ENCODE results near the gene PIP5K1A. TPM values are rescaled to one million over a fixed set of nuclear protein-coding genes. Genes with fewer than 3 reads are reported as not detected.
"Not testable (repeated sequence)": the region's sequence is repeated elsewhere in the genome, so short reads cannot be mapped to it uniquely, and the experiment has no call there.

The PIP5K1A gene
- polyA plus RNA-seq, 6 donors from 2014 or later: 17.0 to 22.9 (median 19.7) TPM

- DNase-seq (no peak), ATAC-seq (ENCODE audit: low read depth in 2 of 2) (no peak)
- no peak overlapping the region for H3K4me3 Mint-ChIP-seq
- no peaks in the 10 kb centered on the region for H3K27me3 Mint-ChIP-seq
- peaks cover 18 to 46% of the 10 kb centered on the region in 2 donors for H3K36me3 Mint-ChIP-seq
- H3K27ac Mint-ChIP-seq: peak overlapping the region in 2 of 6 donors; percentile 39 to 59
- peaks cover 0 to 3% (median 0%) of the 10 kb centered on the region in 3 donors for H3K4me1 Mint-ChIP-seq
- H3K9me3 Mint-ChIP-seq: peaks cover 0 to 1% (median 0%) of the 10 kb centered on the region in 7 donors
Observed at GRCh38 chr1:151243683-151244216, 45.4 kb downstream of the PIP5K1A start.

DNA sequence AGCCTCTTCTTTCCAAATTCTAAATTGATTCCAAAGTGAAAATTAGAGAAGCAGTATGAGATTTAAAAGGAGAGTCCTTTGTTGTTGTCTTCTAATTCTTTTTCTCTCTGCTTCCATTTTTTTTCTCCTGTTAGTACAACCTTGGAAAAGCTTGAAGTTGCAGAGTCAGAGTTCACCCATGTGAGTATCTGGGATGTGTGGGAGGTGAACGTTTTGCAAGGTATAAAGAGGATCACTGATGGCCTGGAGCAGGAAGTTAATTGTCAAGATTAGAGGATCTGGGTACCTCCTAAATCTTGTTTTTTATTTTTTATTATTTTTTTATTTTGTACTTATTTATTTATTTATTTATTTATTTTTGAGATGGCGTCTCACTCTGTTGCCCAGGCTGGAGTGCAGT lies 48.4 kb downstream of the PIP5K1A start:
- no peaks in the 10 kb centered on the region for H3K27me3 Mint-ChIP-seq
- no peak overlapping the region for H3K4me3 Mint-ChIP-seq
- H3K36me3 Mint-ChIP-seq: peaks cover 18 to 37% of the 10 kb centered on the region in 2 donors
- H3K9me3 Mint-ChIP-seq: peaks cover 0 to 1% (median 0%) of the 10 kb centered on the region in 7 donors
- no peak for ATAC-seq (ENCODE audit: low read depth in 2 of 2)
- peaks cover 0 to 8% (median 0%) of the 10 kb centered on the region in 3 donors for H3K4me1 Mint-ChIP-seq
- no peak for DNase-seq
- peak overlapping the region in 2 of 6 donors; percentile 44 to 71 for H3K27ac Mint-ChIP-seq

GRCh38 chr1:151251656-151252470 lies 53.5 kb downstream of the PIP5K1A start:
- Mint-ChIP-seq H3K36me3 (peaks cover 0 to 10% of the 10 kb centered on the region in 2 donors), H3K9me3 (peaks cover 0 to 1% (median 0%) of the 10 kb centered on the region in 7 donors), H3K4me1 (peaks cover 15 to 29% (median 22%) of the 10 kb centered on the region in 3 donors), H3K27ac (peak overlapping the region in 3 of 6 donors; percentile 9 to 86 (median 57)), H3K4me3 (peak overlapping the region in 1 of 8 donors; percentile 73), H3K27me3 (no peaks in the 10 kb centered on the region)
- DNase-seq: peak; percentile 59
- peak; percentile 49 to 60 for ATAC-seq (ENCODE audit: low read depth in 2 of 2)

GRCh38 chr1:151254217-151255213 lies 56.2 kb downstream of the PIP5K1A start, which contains the start of gene PSMD4:
TSS of gene PSMD4 (plus strand) at chr1:151254734. CDS start at chr1:151254783, 49 bp downstream.
- H3K4me3 Mint-ChIP-seq: peak within 1 kb of the TSS; percentile 87 to 99 (median 96)
- H3K27me3 Mint-ChIP-seq: no peaks in the 10 kb centered on the region
- ATAC-seq (ENCODE audit: low read depth in 2 of 2) (peak; percentile 95), DNase-seq (peak; percentile 91)
- H3K9me3 Mint-ChIP-seq: no peaks in the 10 kb centered on the region
- H3K27ac Mint-ChIP-seq: peak within 1 kb of the TSS; percentile 88 to 98 (median 98)
- no peaks in the 10 kb centered on the region for H3K36me3 Mint-ChIP-seq
- H3K4me1 Mint-ChIP-seq: peaks cover 24 to 44% (median 39%) of the 10 kb centered on the region in 3 donors

DNA sequence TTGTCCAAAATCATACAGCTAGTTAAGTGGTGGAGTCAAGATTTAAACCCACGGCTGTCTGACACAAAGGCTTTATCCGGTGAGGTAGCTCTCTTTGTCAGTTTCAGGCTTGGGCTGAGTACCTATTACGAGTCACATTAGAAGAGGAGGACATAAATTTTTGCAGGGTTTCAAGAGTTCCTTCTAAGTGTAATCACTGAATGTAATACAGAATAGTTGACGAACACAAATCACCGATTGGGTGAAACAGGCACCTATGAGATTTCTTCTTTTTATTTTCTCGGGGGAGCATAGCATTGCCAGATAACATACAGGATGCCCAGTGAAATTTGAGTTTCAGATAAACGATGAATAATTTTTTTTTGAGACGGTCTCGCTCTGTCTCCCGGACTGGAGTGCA lies 57.0 kb downstream of the PIP5K1A start:
- Mint-ChIP-seq H3K4me1 (peaks cover 24 to 45% (median 39%) of the 10 kb centered on the region in 3 donors), H3K4me3 (peak overlapping the region; percentile 87 to 99 (median 96)), H3K36me3 (no peaks in the 10 kb centered on the region), H3K27me3 (no peaks in the 10 kb centered on the region), H3K9me3 (no peaks in the 10 kb centered on the region), H3K27ac (peak overlapping the region; percentile 88 to 98 (median 98))
- no peak for ATAC-seq (ENCODE audit: low read depth in 2 of 2)
- no peak for DNase-seq

- ATAC-seq (ENCODE audit: low read depth in 2 of 2): no peak
- DNase-seq: no peak
- peak overlapping the region in 1 of 8 donors; percentile 66 for H3K4me3 Mint-ChIP-seq
- H3K27ac Mint-ChIP-seq: peak overlapping the region in 1 of 6 donors; percentile 27
- no peaks in the 10 kb centered on the region for H3K36me3 Mint-ChIP-seq
- no peaks in the 10 kb centered on the region for H3K27me3 Mint-ChIP-seq
- no peaks in the 10 kb centered on the region for H3K9me3 Mint-ChIP-seq
- peaks cover 28 to 49% (median 42%) of the 10 kb centered on the region in 3 donors for H3K4me1 Mint-ChIP-seq
Observed at GRCh38 chr1:151259351-151259750, 61.0 kb downstream of the PIP5K1A start.

- Mint-ChIP-seq H3K36me3 (peaks cover 0 to 32% of the 10 kb centered on the region in 2 donors), H3K9me3 (no peaks in the 10 kb centered on the region), H3K4me3 (peak overlapping the region in 1 of 8 donors; percentile 65), H3K27me3 (no peaks in the 10 kb centered on the region), H3K4me1 (peaks cover 19 to 30% (median 19%) of the 10 kb centered on the region in 3 donors), H3K27ac (peak overlapping the region in 5 of 6 donors; percentile 2 to 92 (median 70))
- DNase-seq (no peak), ATAC-seq (ENCODE audit: low read depth in 2 of 2) (no peak)
Observed at GRCh38 chr1:151265446-151266236, 67.3 kb downstream of the PIP5K1A start.

DNA sequence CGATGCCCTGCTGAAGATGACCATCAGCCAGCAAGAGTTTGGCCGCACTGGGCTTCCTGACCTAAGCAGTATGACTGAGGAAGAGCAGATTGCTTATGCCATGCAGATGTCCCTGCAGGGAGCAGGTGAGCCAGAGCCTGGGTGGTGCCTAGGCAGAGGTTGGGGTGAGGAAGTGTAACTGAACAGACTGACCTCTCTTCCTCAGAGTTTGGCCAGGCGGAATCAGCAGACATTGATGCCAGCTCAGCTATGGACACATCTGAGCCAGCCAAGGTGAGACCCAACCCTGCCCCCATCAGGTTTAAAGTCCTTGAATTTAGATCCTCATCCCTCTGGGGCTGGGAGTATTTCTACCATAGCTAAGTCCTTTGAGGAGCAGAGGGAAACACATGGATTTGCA lies 68.0 kb downstream of the PIP5K1A start:
- ATAC-seq (ENCODE audit: low read depth in 2 of 2) (no peak), DNase-seq (no peak)
- no peaks in the 10 kb centered on the region for H3K9me3 Mint-ChIP-seq
- H3K27me3 Mint-ChIP-seq: no peaks in the 10 kb centered on the region
- H3K36me3 Mint-ChIP-seq: peaks cover 0 to 34% of the 10 kb centered on the region in 2 donors
- H3K4me1 Mint-ChIP-seq: peaks cover 19 to 30% (median 19%) of the 10 kb centered on the region in 3 donors
- H3K4me3 Mint-ChIP-seq: no peak overlapping the region
- peak overlapping the region in 3 of 6 donors; percentile 28 to 85 (median 70) for H3K27ac Mint-ChIP-seq

DNA sequence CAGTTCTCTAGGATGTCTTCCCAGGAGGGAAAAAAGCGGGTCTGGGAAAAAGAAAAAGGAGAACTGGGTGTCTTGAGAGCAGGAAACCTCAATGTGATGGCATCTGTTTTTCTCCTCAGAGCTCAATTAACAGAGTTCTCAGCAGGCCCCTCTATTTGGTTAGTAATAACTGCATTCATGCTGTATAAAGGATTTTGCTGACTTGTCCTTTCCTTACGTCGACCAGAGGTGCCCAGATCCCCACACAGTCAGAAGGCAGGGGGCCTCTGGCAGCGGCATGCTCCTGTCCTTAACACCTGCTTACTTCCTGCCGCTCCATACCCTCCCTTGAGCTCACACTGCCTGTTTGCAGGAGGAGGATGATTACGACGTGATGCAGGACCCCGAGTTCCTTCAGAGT lies 68.5 kb downstream of the PIP5K1A start:
- ATAC-seq (ENCODE audit: low read depth in 2 of 2) (no peak), DNase-seq (no peak)
- Mint-ChIP-seq H3K4me1 (peaks cover 19 to 27% (median 19%) of the 10 kb centered on the region in 3 donors), H3K27ac (peak overlapping the region in 1 of 6 donors; percentile 28), H3K9me3 (no peaks in the 10 kb centered on the region), H3K4me3 (no peak overlapping the region), H3K36me3 (peaks cover 0 to 38% of the 10 kb centered on the region in 2 donors), H3K27me3 (no peaks in the 10 kb centered on the region)

- H3K36me3 Mint-ChIP-seq: peaks cover 0 to 38% of the 10 kb centered on the region in 2 donors
- no peak for ATAC-seq (ENCODE audit: low read depth in 2 of 2)
- H3K27ac Mint-ChIP-seq: peak overlapping the region in 1 of 6 donors; percentile 77
- no peaks in the 10 kb centered on the region for H3K9me3 Mint-ChIP-seq
- DNase-seq: no peak
- peaks cover 19 to 27% (median 19%) of the 10 kb centered on the region in 3 donors for H3K4me1 Mint-ChIP-seq
- H3K4me3 Mint-ChIP-seq: no peak overlapping the region
- H3K27me3 Mint-ChIP-seq: no peaks in the 10 kb centered on the region
Observed at GRCh38 chr1:151267760-151268159, 69.4 kb downstream of the PIP5K1A start.

DNA sequence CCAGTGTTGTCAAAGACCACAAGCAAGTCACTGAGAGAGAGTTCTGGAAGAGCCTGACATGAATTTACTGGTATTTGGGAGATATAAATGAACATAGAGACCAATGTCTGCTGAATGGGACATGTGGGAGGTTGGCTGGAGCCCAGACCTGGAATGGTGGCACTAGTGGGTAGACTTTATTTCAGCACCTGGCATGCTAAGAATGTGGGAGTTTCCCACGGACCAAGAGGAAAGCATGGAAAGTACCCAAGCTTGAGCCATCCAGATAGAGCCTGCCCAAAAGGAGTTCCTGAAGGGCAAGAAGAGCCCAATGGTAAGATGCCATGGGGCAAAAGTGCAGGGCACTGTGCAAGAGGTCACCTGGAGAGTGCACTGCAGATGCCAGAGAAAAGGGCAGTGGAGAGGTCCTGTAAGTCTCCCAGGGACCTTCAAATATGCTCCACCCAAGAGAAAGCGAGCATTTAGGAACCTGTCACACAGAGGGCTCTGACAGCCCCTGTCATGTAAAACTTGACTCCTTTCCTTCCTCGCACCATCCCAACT lies 75.6 kb downstream of the PIP5K1A start:
- H3K27me3 Mint-ChIP-seq: no peaks in the 10 kb centered on the region
- peak overlapping the region in 1 of 8 donors; percentile 70 for H3K4me3 Mint-ChIP-seq
- peaks cover 28 to 40% (median 32%) of the 10 kb centered on the region in 3 donors for H3K4me1 Mint-ChIP-seq
- H3K9me3 Mint-ChIP-seq: peaks cover 0 to 5% (median 0%) of the 10 kb centered on the region in 7 donors
- H3K27ac Mint-ChIP-seq: peak overlapping the region in 3 of 6 donors; percentile 8 to 83 (median 20)
- peaks cover 0 to 12% of the 10 kb centered on the region in 2 donors for H3K36me3 Mint-ChIP-seq
- no peak for DNase-seq
- no peak for ATAC-seq (ENCODE audit: low read depth in 2 of 2)

GRCh38 chr1:151275341-151275740 lies 77.0 kb downstream of the PIP5K1A start:
- H3K9me3 Mint-ChIP-seq; DNase-seq; ATAC-seq (ENCODE audit: low read depth in 2 of 2); H3K27me3 Mint-ChIP-seq; H3K36me3 Mint-ChIP-seq; H3K27ac Mint-ChIP-seq; H3K4me3 Mint-ChIP-seq: not testable (repeated sequence)
- peaks cover 31 to 48% (median 34%) of the 10 kb centered on the region in 3 donors for H3K4me1 Mint-ChIP-seq
